IPS-15b (cell line): ENCODE data around the gene WFS1.

ENCODE experiments used
- H3K27me3 ChIP-seq: one replicate; pipeline ENCODE4 v1.6.1; 2013; ENCODE audit warnings: low read length; ENCODE audit not compliant: control insufficient read depth, insufficient read depth
- H3K36me3 ChIP-seq: one replicate; pipeline ENCODE4 v1.6.1; 2013; ENCODE audit warnings: low read length; ENCODE audit not compliant: control insufficient read depth, insufficient read depth
- H3K4me1 ChIP-seq: one replicate; pipeline ENCODE4 v1.6.1; 2013; ENCODE audit warnings: mild to moderate bottlenecking, low read length; ENCODE audit not compliant: control insufficient read depth, insufficient read depth
- H3K4me3 ChIP-seq: one replicate; pipeline ENCODE4 v1.5.1; 2013; ENCODE audit warnings: low read depth, low read length
- H3K9ac ChIP-seq: one replicate; pipeline ENCODE4 v1.6.1; 2013; ENCODE audit warnings: low read depth, mild to moderate bottlenecking, low read length
- H3K9me3 ChIP-seq: one replicate; pipeline ENCODE4 v1.6.1; 2013; ENCODE audit warnings: mild to moderate bottlenecking, low read length; ENCODE audit not compliant: control insufficient read depth, insufficient read depth

Gene WFS1

GRCh38 chr4:6267573-6267972 lies 2.1 kb upstream of the WFS1 start:
- peaks cover 7% of the 10 kb centered on the region for H3K4me1 ChIP-seq

DNA sequence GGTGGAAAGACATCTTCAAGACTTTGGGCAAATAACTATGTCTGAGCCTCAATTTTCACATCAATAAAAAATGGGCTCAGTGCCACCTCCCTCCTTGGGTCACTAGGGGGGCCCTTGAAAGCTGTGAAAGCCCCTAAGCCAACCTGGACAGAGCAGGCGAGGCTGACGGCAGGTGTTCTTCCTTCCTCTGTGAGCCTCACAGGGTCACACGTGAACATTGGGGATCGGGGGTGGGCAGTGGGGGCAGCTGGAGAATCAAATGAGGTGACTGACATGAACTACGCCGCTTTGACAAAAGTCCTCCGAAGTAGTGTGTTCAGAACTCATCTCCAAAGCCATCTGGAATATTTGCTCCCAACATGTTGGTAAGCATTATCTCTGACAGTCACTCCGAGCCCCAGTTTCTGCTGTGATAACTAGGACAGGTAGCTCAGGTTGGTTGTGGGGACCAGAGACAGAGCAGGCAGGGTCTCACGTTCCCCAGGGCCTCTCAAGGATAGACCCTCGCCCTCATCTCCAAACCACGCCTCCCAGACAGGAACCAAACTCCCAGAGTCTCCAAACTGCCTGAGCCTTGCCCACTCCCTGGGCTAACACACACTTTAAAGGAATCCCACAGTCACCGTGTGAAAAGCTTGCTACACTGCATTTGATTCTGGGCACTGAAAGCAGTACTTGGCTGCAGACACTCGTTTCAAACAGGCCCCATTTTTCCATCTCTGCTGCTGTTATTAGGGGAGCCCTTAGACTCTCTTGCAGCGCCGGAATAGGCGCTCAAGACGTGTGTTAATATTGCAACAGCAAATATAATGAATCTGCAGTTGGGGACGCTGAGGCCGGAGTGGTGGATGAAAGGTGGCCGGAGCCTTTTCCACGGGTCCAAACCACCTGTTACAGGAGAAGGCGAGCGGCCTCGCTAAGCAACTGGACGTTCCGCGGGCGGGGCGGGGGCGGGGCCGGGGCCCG lies 717 bp upstream of the WFS1 start:
- peak overlapping the region; percentile 63 for H3K4me3 ChIP-seq
- no peak overlapping the region for H3K9ac ChIP-seq
- peaks cover 7% of the 10 kb centered on the region for H3K27me3 ChIP-seq
- H3K36me3 ChIP-seq = peaks cover 2% of the 10 kb centered on the region
- no peaks in the 10 kb centered on the region for H3K9me3 ChIP-seq
- peaks cover 7% of the 10 kb centered on the region for H3K4me1 ChIP-seq

More at GRCh38 chr4:6267573-6267972, 2.1 kb upstream of the WFS1 start:
- no peak overlapping the region for H3K9ac ChIP-seq
- peaks cover 7% of the 10 kb centered on the region for H3K27me3 ChIP-seq
- no peak overlapping the region for H3K4me3 ChIP-seq
- no peaks in the 10 kb centered on the region for H3K9me3 ChIP-seq
- H3K36me3 ChIP-seq = peaks cover 2% of the 10 kb centered on the region

- Histone ChIP-seq H3K4me3 (peak overlapping the region; percentile 35), H3K9ac (no peak overlapping the region), H3K4me1 (peaks cover 12% of the 10 kb centered on the region), H3K9me3 (no peaks in the 10 kb centered on the region), H3K36me3 (peaks cover 2% of the 10 kb centered on the region), H3K27me3 (peaks cover 7% of the 10 kb centered on the region)
Measured at GRCh38 chr4:6270636-6271121, 1.0 kb downstream of the WFS1 start.

DNA sequence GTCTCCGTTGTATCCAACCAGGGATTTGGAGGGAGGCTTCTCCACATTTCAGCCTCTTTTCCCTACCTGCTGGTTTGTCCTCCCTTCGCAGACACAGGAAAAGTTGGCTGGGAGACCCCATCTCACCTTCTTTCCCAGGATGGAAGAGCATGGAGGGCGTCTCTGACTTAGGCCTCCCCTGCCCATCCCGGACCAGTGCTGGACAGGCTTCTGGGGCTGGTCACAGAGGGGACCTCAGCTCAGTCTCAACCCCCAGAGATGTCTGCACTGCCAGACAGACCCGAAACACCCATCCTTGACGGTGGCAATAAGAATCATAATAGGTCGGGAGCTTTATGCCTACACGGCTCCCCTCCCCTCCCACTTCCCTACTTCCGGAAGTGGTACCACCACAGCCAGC lies 1.6 kb downstream of the WFS1 start:
- peaks cover 2% of the 10 kb centered on the region for H3K36me3 ChIP-seq
- no peaks in the 10 kb centered on the region for H3K9me3 ChIP-seq
- H3K9ac ChIP-seq = no peak overlapping the region
- peaks cover 7% of the 10 kb centered on the region for H3K27me3 ChIP-seq
- peaks cover 12% of the 10 kb centered on the region for H3K4me1 ChIP-seq
- H3K4me3 ChIP-seq = no peak overlapping the region

GRCh38 chr4:6271701-6272465 lies 2.2 kb downstream of the WFS1 start:
- H3K27me3 ChIP-seq = peaks cover 7% of the 10 kb centered on the region
- H3K9me3 ChIP-seq = no peaks in the 10 kb centered on the region
- H3K9ac ChIP-seq = peak overlapping the region; percentile 12
- peaks cover 12% of the 10 kb centered on the region for H3K4me1 ChIP-seq
- H3K4me3 ChIP-seq = no peak overlapping the region
- peaks cover 2% of the 10 kb centered on the region for H3K36me3 ChIP-seq

DNA sequence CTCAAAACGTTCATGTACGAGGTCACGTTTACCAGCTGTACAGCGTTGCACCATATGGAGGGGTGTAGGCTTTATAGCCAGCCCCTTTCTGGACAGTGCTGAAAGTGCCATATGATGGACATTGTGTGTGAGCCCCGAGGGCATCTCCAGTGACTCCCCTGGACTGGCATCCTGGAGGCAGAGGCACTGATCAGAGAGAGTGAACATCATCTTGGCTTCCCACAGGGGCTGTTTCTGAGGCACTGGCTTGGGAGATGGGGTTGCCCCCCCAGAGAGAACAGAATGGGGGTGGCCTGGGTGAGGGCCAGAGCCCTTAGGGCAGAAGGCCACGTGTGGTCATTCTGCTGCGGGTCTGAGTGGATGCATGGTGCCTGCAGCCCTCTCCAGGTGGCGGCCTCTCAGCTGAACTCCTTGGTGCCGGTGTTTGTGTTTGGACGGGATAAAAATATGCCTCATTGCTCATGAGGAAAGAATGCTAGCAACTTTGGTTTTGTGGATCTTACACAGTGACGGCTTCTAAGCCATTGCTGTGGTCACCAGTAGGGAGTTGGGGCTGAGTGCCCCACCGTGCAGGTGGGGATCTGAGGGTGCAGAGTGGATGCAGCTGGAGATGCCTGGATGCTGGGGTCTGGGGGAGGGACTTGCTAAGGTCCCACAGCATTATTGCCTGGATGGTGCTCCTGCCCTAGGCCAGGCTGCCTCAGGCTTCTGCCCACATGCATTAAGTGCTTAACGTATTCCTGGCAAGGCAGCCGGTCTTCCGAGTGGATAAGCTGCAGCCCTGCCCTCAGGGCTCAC lies 3.4 kb downstream of the WFS1 start:
- H3K4me1 ChIP-seq = peaks cover 12% of the 10 kb centered on the region
- H3K9ac ChIP-seq = no peak overlapping the region

DNA sequence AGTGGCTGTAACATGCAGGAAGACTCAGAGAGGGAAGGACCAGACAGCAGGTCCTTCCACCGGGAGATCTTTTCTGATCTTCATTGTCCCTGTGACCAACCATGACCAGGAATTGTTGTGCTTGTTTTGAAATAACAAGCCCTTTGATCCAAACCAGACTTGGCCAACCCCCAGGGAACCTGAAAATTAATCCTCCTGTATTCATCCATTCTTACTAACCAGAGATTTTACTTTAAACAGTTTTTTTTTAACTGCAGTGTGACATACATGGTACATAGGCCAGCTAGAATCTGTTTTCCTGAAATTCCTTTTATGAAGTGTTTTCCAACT lies 4.0 kb downstream of the WFS1 start:
- H3K9ac ChIP-seq = no peak overlapping the region
- no peaks in the 10 kb centered on the region for H3K27me3 ChIP-seq
- no peak overlapping the region for H3K4me3 ChIP-seq
- peaks cover 12% of the 10 kb centered on the region for H3K4me1 ChIP-seq
- peaks cover 13% of the 10 kb centered on the region for H3K36me3 ChIP-seq
- H3K9me3 ChIP-seq = no peaks in the 10 kb centered on the region

More for the DNA sequence above, 3.4 kb downstream of the WFS1 start:
- H3K36me3 ChIP-seq = peaks cover 8% of the 10 kb centered on the region
- peaks cover 2% of the 10 kb centered on the region for H3K27me3 ChIP-seq
- no peaks in the 10 kb centered on the region for H3K9me3 ChIP-seq
- H3K4me3 ChIP-seq = no peak overlapping the region

DNA sequence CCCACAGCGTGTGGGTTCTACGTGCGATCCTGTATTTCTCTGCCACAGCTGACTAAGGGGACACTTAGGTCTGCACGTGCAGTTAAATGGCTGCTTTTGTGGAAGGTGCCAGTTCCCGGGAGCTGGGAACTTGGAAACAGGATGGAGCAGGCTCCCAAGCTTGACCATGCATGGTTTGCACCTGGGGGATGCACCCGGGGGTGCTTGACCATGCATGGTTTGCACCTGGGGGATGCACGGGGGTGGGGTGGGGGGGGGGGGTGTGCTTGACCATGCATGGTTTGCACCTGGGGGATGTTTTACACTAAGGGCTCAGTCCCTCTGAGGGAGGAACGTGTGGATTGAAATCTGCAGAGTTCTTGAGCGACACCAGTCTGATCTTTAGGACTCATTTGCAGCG lies 5.7 kb downstream of the WFS1 start:
- Histone ChIP-seq H3K4me3 (no peak overlapping the region), H3K9ac (no peak overlapping the region), H3K4me1 (peaks cover 7% of the 10 kb centered on the region), H3K36me3 (peaks cover 15% of the 10 kb centered on the region), H3K27me3 (no peaks in the 10 kb centered on the region), H3K9me3 (no peaks in the 10 kb centered on the region)

GRCh38 chr4:6275898-6276806 lies 6.5 kb downstream of the WFS1 start:
- Histone ChIP-seq H3K4me3 (no peak overlapping the region), H3K4me1 (peaks cover 7% of the 10 kb centered on the region), H3K36me3 (peaks cover 15% of the 10 kb centered on the region), H3K9me3 (no peaks in the 10 kb centered on the region), H3K27me3 (no peaks in the 10 kb centered on the region), H3K9ac (no peak overlapping the region)

- Histone ChIP-seq H3K9me3 (no peaks in the 10 kb centered on the region), H3K27me3 (no peaks in the 10 kb centered on the region), H3K36me3 (peaks cover 16% of the 10 kb centered on the region), H3K9ac (no peak overlapping the region), H3K4me3 (no peak overlapping the region), H3K4me1 (peaks cover 7% of the 10 kb centered on the region)
Measured at GRCh38 chr4:6277139-6277802, 7.6 kb downstream of the WFS1 start.
